Lower leg skin (tissue), 3 donors: Measurements from ENCODE around the gene MEGF6.

Experiments
- CTCF ChIP-seq, 3 donors: fragments of 450-650 bp; IDR thresholded peaks; one replicate each; pipeline ENCODE4 v1.5.1; 2016; ENCODE audit warnings: antibody characterized with exemption in 3 of 3, mild to moderate bottlenecking in 3 of 3, moderate library complexity in 2 of 3
- POLR2A ChIP-seq, 2 donors: fragments of 450-650 bp; IDR thresholded peaks; one replicate each; pipeline ENCODE4 v1.6.1; 2016 to 2017; ENCODE audit warnings: antibody characterized with exemption in 2 of 2, mild to moderate bottlenecking in 1 of 2, moderate library complexity in 1 of 2

- TF ChIP-seq CTCF (IDR thresholded peaks at IDR 0.05) (no peak), POLR2A (IDR thresholded peaks at IDR 0.05) (no peak)
Observed at GRCh38 chr1:3467096-3468036, 143.9 kb downstream of the MEGF6 start.
